ENCODE measurements around the gene BCLAF3.

GRCh38 chrX:20005883-20006282 is 15.0 kb upstream of the BCLAF3 start:
- no peak for TF ChIP-seq SUZ12 (IDR thresholded peaks at IDR 0.05; ENCODE audit: extremely low read depth, insufficient read depth, insufficient read length)
- no peak for TF ChIP-seq ZNF274 (IDR thresholded peaks at IDR 0.05; ENCODE audit: low read depth, low read length)
